ENCODE data around the gene MRTO4. TPM values are rescaled to one million over a fixed set of nuclear protein-coding genes. Genes with fewer than 3 reads are reported as not detected.

MRTO4 gene
- total and polyA plus RNA-seq, 9 of the 15 experiments (the other 6 are each of a cell fraction or from before 2014, with no cell fraction given), result 62.0 to 173 (median 146) TPM

DNA sequence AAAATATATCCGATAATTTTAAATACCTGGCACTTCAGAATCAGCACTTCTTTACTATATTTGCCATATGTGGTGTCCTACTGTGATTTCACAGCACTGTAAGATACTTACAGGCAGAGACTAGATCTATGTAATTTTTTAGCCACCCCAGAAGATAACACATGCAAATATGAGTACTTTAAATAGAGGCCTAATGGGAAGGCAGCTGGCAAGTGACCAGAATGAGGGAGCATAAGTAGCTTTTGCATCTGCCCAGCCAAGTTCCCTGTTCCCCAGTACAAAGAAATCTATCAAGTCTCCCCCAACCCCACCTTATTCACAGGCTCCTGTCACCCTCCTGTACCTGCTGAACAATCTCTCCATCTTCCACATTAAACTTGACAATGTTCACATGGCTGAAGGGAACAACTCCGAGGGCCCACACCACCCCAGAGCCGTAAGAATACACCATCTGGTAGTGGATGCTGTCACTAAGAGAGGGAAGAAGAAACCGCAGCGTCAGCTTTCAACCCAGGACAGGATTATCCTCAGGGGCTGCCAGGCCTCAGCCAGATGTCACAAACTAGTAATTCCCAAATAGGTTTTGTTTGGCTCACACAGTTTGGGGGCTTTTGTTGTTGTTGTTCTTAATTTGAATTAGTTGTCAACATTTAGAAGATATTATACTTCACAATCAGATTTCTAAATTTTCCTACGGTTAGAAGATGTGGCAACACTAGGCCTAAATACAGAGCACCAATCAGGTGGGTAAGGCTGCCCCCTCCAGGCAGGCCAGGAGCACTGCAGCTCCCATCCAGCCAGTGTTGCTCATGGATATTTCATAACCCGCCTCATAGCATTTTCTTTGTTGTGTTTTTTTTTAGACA, 10.7 kb upstream of the MRTO4 start:
- H2AFZ ChIP-seq (ENCODE audit: low read depth, low read length), result no peak overlapping the region
- FAIRE-seq (peak; percentile 98), ATAC-seq (peak; percentile 96), DNase-seq (ENCODE audit: extremely low read depth in 1 of 4, low spot score in 3 of 4) (peak; percentile 74 to 86 (median 76))
- H3K4me1 ChIP-seq (replicated peaks in 1 of 2; ENCODE audit: control insufficient read depth in 2 of 2, insufficient read depth in 2 of 2, low read length in 2 of 2), result no peaks in the 10 kb centered on the region; a peak in 1 of 5 replicates
- H3K9me1 ChIP-seq (ENCODE audit: control insufficient read depth, insufficient read depth, low read length), result no peaks in the 10 kb centered on the region
- CTCF ChIA-PET (ENCODE audit: low intra/inter-chr PET ratio), result interaction anchor here (0.6 to 2.7 kb wide), 5 partner anchors 62 to 468 kb away, joined by 4 to 23 read pairs (median 5); no protein-coding TSS in a partner anchor
- H3K9me3 ChIP-seq (replicated peaks; ENCODE audit: control insufficient read depth, insufficient read depth, low read depth, low read length), result no peaks in the 10 kb centered on the region
- H4K20me1 ChIP-seq (replicated peaks; ENCODE audit: control insufficient read depth, insufficient read depth, low read length), result peaks cover 4% of the 10 kb centered on the region; the same call in 1 of the 2 replicates
- H3K79me2 ChIP-seq (ENCODE audit: control insufficient read depth, insufficient read depth, low read length), result peaks cover 6% of the 10 kb centered on the region
- H3K4me2 ChIP-seq (ENCODE audit: insufficient read depth, low read length), result no peak overlapping the region
- POLR2A ChIA-PET, result interaction anchor here (0.6 to 3.7 kb wide), 4 partner anchors 11 to 170 kb away, joined by 3 to 20 read pairs (median 4); partner anchors contain the start of genes EMC1 and MRTO4
- H3K27ac ChIP-seq (ENCODE audit: extremely low read depth, low read depth, low read length), result no peak overlapping the region
- H3K27me3 ChIP-seq (ENCODE audit: control insufficient read depth in 2 of 2, insufficient read depth in 2 of 2, low read length in 2 of 2), result no peaks in the 10 kb centered on the region
- intact Hi-C loops (cut with micrococcal nuclease) (loop anchor here (2.0 to 10.0 kb wide), 3 partner anchors 62 to 326 kb away; no protein-coding TSS in a partner anchor), in situ Hi-C loops (cut with MboI) (loop anchor here (10.0 kb wide), 2 partner anchors 356 to 414 kb away; no protein-coding TSS in a partner anchor)
- WGBS (ENCODE audit: insufficient coverage, low coverage, missing lambda C conversion rate), result 74% methylated on average over 7 of the region's 7 CpGs
- no TSS peak for BruUV-seq (replicated peaks)
- no peak overlapping the region for H3K4me3 ChIP-seq
- peaks cover 91% of the 10 kb centered on the region for H3K36me3 ChIP-seq (ENCODE audit: control insufficient read depth, insufficient read depth, low read length)
- H3K9ac ChIP-seq (ENCODE audit: insufficient read depth in 1 of 2, low read depth in 2 of 2, low read length in 2 of 2), result no peak overlapping the region
- TF ChIP-seq, protein P1, sequence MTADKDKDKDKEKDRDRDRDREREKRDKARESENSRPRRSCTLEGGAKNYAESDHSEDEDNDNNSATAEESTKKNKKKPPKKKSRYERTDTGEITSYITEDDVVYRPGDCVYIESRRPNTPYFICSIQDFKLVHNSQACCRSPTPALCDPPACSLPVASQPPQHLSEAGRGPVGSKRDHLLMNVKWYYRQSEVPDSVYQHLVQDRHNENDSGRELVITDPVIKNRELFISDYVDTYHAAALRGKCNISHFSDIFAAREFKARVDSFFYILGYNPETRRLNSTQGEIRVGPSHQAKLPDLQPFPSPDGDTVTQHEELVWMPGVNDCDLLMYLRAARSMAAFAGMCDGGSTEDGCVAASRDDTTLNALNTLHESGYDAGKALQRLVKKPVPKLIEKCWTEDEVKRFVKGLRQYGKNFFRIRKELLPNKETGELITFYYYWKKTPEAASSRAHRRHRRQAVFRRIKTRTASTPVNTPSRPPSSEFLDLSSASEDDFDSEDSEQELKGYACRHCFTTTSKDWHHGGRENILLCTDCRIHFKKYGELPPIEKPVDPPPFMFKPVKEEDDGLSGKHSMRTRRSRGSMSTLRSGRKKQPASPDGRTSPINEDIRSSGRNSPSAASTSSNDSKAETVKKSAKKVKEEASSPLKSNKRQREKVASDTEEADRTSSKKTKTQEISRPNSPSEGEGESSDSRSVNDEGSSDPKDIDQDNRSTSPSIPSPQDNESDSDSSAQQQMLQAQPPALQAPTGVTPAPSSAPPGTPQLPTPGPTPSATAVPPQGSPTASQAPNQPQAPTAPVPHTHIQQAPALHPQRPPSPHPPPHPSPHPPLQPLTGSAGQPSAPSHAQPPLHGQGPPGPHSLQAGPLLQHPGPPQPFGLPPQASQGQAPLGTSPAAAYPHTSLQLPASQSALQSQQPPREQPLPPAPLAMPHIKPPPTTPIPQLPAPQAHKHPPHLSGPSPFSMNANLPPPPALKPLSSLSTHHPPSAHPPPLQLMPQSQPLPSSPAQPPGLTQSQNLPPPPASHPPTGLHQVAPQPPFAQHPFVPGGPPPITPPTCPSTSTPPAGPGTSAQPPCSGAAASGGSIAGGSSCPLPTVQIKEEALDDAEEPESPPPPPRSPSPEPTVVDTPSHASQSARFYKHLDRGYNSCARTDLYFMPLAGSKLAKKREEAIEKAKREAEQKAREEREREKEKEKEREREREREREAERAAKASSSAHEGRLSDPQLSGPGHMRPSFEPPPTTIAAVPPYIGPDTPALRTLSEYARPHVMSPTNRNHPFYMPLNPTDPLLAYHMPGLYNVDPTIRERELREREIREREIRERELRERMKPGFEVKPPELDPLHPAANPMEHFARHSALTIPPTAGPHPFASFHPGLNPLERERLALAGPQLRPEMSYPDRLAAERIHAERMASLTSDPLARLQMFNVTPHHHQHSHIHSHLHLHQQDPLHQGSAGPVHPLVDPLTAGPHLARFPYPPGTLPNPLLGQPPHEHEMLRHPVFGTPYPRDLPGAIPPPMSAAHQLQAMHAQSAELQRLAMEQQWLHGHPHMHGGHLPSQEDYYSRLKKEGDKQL (CRISPR knock-in tag; IDR thresholded peaks at IDR 0.05; ENCODE audit: borderline replicate concordance), result no peak
- no peak for TF ChIP-seq HMG20A (CRISPR knock-in tag; conservative IDR thresholded peaks at IDR 0.05)
- TF ChIP-seq MXI1 (IDR thresholded peaks at IDR 0.05; ENCODE audit: low read depth, low read length), result no peak
- TF ChIP-seq, protein P2, sequence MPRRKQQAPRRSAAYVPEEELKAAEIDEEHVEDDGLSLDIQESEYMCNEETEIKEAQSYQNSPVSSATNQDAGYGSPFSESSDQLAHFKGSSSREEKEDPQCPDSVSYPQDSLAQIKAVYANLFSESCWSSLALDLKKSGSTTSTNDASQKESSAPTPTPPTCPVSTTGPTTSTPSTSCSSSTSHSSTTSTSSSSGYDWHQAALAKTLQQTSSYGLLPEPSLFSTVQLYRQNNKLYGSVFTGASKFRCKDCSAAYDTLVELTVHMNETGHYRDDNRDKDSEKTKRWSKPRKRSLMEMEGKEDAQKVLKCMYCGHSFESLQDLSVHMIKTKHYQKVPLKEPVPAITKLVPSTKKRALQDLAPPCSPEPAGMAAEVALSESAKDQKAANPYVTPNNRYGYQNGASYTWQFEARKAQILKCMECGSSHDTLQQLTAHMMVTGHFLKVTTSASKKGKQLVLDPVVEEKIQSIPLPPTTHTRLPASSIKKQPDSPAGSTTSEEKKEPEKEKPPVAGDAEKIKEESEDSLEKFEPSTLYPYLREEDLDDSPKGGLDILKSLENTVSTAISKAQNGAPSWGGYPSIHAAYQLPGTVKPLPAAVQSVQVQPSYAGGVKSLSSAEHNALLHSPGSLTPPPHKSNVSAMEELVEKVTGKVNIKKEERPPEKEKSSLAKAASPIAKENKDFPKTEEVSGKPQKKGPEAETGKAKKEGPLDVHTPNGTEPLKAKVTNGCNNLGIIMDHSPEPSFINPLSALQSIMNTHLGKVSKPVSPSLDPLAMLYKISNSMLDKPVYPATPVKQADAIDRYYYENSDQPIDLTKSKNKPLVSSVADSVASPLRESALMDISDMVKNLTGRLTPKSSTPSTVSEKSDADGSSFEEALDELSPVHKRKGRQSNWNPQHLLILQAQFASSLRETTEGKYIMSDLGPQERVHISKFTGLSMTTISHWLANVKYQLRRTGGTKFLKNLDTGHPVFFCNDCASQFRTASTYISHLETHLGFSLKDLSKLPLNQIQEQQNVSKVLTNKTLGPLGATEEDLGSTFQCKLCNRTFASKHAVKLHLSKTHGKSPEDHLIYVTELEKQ (CRISPR knock-in tag; IDR thresholded peaks at IDR 0.05), result no peak
- no peak for TF ChIP-seq FUS (optimal IDR thresholded peaks at IDR 0.05; ENCODE audit: low read depth, low read length)
- TF ChIP-seq, protein P3, sequence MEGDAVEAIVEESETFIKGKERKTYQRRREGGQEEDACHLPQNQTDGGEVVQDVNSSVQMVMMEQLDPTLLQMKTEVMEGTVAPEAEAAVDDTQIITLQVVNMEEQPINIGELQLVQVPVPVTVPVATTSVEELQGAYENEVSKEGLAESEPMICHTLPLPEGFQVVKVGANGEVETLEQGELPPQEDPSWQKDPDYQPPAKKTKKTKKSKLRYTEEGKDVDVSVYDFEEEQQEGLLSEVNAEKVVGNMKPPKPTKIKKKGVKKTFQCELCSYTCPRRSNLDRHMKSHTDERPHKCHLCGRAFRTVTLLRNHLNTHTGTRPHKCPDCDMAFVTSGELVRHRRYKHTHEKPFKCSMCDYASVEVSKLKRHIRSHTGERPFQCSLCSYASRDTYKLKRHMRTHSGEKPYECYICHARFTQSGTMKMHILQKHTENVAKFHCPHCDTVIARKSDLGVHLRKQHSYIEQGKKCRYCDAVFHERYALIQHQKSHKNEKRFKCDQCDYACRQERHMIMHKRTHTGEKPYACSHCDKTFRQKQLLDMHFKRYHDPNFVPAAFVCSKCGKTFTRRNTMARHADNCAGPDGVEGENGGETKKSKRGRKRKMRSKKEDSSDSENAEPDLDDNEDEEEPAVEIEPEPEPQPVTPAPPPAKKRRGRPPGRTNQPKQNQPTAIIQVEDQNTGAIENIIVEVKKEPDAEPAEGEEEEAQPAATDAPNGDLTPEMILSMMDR (IDR thresholded peaks at IDR 0.05 in 2 of 3, conservative IDR thresholded peaks at IDR 0.05 in 1 of 3; ENCODE audit: insufficient read depth in 2 of 3, low read depth in 1 of 3, low read length in 3 of 3), result peak; percentile 79 to 96 (median 90)
- no peak for TF ChIP-seq MCM3 (IDR thresholded peaks at IDR 0.05)
- no peak for TF ChIP-seq SMAD2 (IDR thresholded peaks at IDR 0.05; ENCODE audit: low read depth, low read length)
- no peak for TF ChIP-seq CHCHD3 (CRISPR knock-in tag; IDR thresholded peaks at IDR 0.05)

Measured in K562 (cell line).